GM19452 (cell line): ENCODE results near the gene ROCK1.
"Not testable (repeated sequence)": the region's sequence is repeated elsewhere in the genome, so short reads cannot be mapped to it uniquely, and the experiment has no call there.

Source experiments
- ATAC-seq: cut with Tn5 transposase; IDR thresholded peaks from one replicate; pipeline ENCODE4 v1.9.1; 2021; ENCODE audit not compliant: unreplicated experiment

ROCK1 gene

GRCh38 chr18:21054252-21054821 is 57.3 kb downstream of the ROCK1 start:
- no peak for ATAC-seq

- no peak for ATAC-seq
Observed at GRCh38 chr18:21053127-21053526, 58.5 kb downstream of the ROCK1 start.

GRCh38 chr18:21052385-21052784 is 59.2 kb downstream of the ROCK1 start:
- ATAC-seq: no peak

GRCh38 chr18:21051620-21052019 is 60.0 kb downstream of the ROCK1 start:
- no peak for ATAC-seq

GRCh38 chr18:21049306-21049705 is 62.3 kb downstream of the ROCK1 start:
- no peak for ATAC-seq

- ATAC-seq: no peak
Observed at GRCh38 chr18:21047126-21047525, 64.5 kb downstream of the ROCK1 start.

- no peak for ATAC-seq
Observed at GRCh38 chr18:21040466-21040865, 71.1 kb downstream of the ROCK1 start.

- no peak for ATAC-seq
Observed at GRCh38 chr18:21038201-21038600, 73.4 kb downstream of the ROCK1 start.

GRCh38 chr18:21031845-21032244 is 79.8 kb downstream of the ROCK1 start:
- no peak for ATAC-seq

GRCh38 chr18:21018257-21018656 is 93.4 kb downstream of the ROCK1 start:
- not testable (repeated sequence) for ATAC-seq

GRCh38 chr18:21012308-21012707 is 99.3 kb downstream of the ROCK1 start:
- ATAC-seq: no peak

- ATAC-seq: no peak
Observed at GRCh38 chr18:21004726-21005125, 106.9 kb downstream of the ROCK1 start.

GRCh38 chr18:21000667-21001066 is 110.9 kb downstream of the ROCK1 start:
- no peak for ATAC-seq

- no peak for ATAC-seq
Observed at GRCh38 chr18:20997371-20997770, 114.2 kb downstream of the ROCK1 start.

GRCh38 chr18:20996418-20996817 is 115.2 kb downstream of the ROCK1 start:
- no peak for ATAC-seq

GRCh38 chr18:20988726-20989125 is 122.9 kb downstream of the ROCK1 start:
- ATAC-seq: no peak

GRCh38 chr18:20975077-20975476 is 136.5 kb downstream of the ROCK1 start:
- ATAC-seq: no peak

GRCh38 chr18:20971886-20972267 is 139.7 kb downstream of the ROCK1 start:
- ATAC-seq: no peak

- no peak for ATAC-seq
Observed at GRCh38 chr18:20966795-20967194, 144.8 kb downstream of the ROCK1 start.

GRCh38 chr18:20963027-20963426 is 148.6 kb downstream of the ROCK1 start:
- ATAC-seq: no peak

- ATAC-seq: no peak
Observed at GRCh38 chr18:20960735-20961134, 150.9 kb downstream of the ROCK1 start.

GRCh38 chr18:20950827-20951226 is 160.8 kb downstream of the ROCK1 start:
- peak; percentile 61 for ATAC-seq
